IgD-negative memory B cell (primary cell): ENCODE data around the gene SEC22B. TPM values are rescaled to one million over a fixed set of nuclear protein-coding genes. Genes with fewer than 3 reads are reported as not detected.
"Not testable (repeated sequence)": the region's sequence is repeated elsewhere in the genome, so short reads cannot be mapped to it uniquely, and the experiment has no call there.

ENCODE experiments used
- H3K27ac Mint-ChIP-seq, 3 donors: one replicate each; pipeline ENCODE4 v1.8.0; 2020 to 2022; ENCODE audit warnings: mild to moderate bottlenecking in 3 of 3, mixed read lengths in 3 of 3, moderate library complexity in 1 of 3
- H3K27me3 Mint-ChIP-seq: one replicate; pipeline ENCODE4 v1.8.0; 2021; ENCODE audit warnings: mixed read lengths
- H3K36me3 Mint-ChIP-seq: one replicate; pipeline ENCODE4 v1.8.0; 2020; ENCODE audit warnings: mild to moderate bottlenecking, mixed read lengths
- H3K4me1 Mint-ChIP-seq, 3 donors: one replicate each; pipeline ENCODE4 v1.8.0; 2020 to 2022; ENCODE audit warnings: mixed read lengths in 3 of 3, mild to moderate bottlenecking in 1 of 3
- H3K4me3 Mint-ChIP-seq, 4 donors: one replicate each; pipeline ENCODE4 v1.8.0; 2020 to 2022; ENCODE audit warnings: mild to moderate bottlenecking in 4 of 4, mixed read lengths in 4 of 4, moderate library complexity in 3 of 4
- H3K9me3 Mint-ChIP-seq, 3 donors: one replicate each; pipeline ENCODE4 v1.8.0; 2020 to 2021; ENCODE audit warnings: mixed read lengths in 3 of 3, mild to moderate bottlenecking in 1 of 3
- polyA plus RNA-seq: library from polyadenylated mRNA; unstranded; fragments of 300-500 nt; fragmentation: Illumina TruSeq; gene quantifications from one replicate; pipeline ENCODE4 v1.2.3, GENCODE V29; 2021

The SEC22B gene
- polyA plus RNA-seq, 1 donor from 2014 or later = 15.6 TPM

GRCh38 chr1:120132406-120132763 lies 43.9 kb downstream of the SEC22B start:
- H3K9me3 Mint-ChIP-seq, H3K27me3 Mint-ChIP-seq, H3K36me3 Mint-ChIP-seq, H3K4me1 Mint-ChIP-seq, H3K27ac Mint-ChIP-seq: not testable (repeated sequence)
- H3K4me3 Mint-ChIP-seq = peak overlapping the region in 1 of 4 donors; percentile 49

GRCh38 chr1:120131611-120132405 lies 44.5 kb downstream of the SEC22B start:
- not testable (repeated sequence) for H3K9me3 Mint-ChIP-seq, H3K4me1 Mint-ChIP-seq, H3K36me3 Mint-ChIP-seq, H3K27me3 Mint-ChIP-seq, H3K27ac Mint-ChIP-seq
- peak overlapping the region in 1 of 4 donors; percentile 49 for H3K4me3 Mint-ChIP-seq

GRCh38 chr1:120127921-120128320 lies 48.4 kb downstream of the SEC22B start:
- H3K36me3 Mint-ChIP-seq, H3K27ac Mint-ChIP-seq, H3K9me3 Mint-ChIP-seq, H3K27me3 Mint-ChIP-seq, H3K4me3 Mint-ChIP-seq: not testable (repeated sequence)
- peaks cover 9 to 16% (median 13%) of the 10 kb centered on the region in 3 donors for H3K4me1 Mint-ChIP-seq

- H3K4me1 Mint-ChIP-seq = peaks cover 11 to 20% (median 12%) of the 10 kb centered on the region in 3 donors
Measured at GRCh38 chr1:120126216-120126615, 50.1 kb downstream of the SEC22B start.

GRCh38 chr1:120124628-120125027 lies 51.7 kb downstream of the SEC22B start:
- not testable (repeated sequence) for H3K27me3 Mint-ChIP-seq, H3K27ac Mint-ChIP-seq, H3K36me3 Mint-ChIP-seq, H3K9me3 Mint-ChIP-seq
- Mint-ChIP-seq H3K4me1 (peaks cover 11 to 18% (median 12%) of the 10 kb centered on the region in 3 donors), H3K4me3 (peak overlapping the region in 1 of 4 donors; percentile 23)

More at GRCh38 chr1:120126216-120126615, 50.1 kb downstream of the SEC22B start:
- not testable (repeated sequence) for H3K36me3 Mint-ChIP-seq, H3K9me3 Mint-ChIP-seq, H3K27ac Mint-ChIP-seq, H3K27me3 Mint-ChIP-seq, H3K4me3 Mint-ChIP-seq

- H3K27me3 Mint-ChIP-seq, H3K9me3 Mint-ChIP-seq, H3K36me3 Mint-ChIP-seq: not testable (repeated sequence)
- Mint-ChIP-seq H3K27ac (peak overlapping the region; percentile 10 to 85 (median 32)), H3K4me3 (peak overlapping the region in 2 of 4 donors; percentile 23 to 58), H3K4me1 (peaks cover 11 to 15% (median 13%) of the 10 kb centered on the region in 3 donors)
Measured at GRCh38 chr1:120123813-120124510, 52.4 kb downstream of the SEC22B start.

GRCh38 chr1:120122262-120122893 lies 53.9 kb downstream of the SEC22B start:
- Mint-ChIP-seq H3K27ac (peak overlapping the region in 2 of 3 donors; percentile 62 to 75), H3K4me3 (peak overlapping the region in 3 of 4 donors; percentile 44 to 65 (median 57)), H3K4me1 (peaks cover 13 to 18% (median 15%) of the 10 kb centered on the region in 3 donors)
- H3K36me3 Mint-ChIP-seq, H3K27me3 Mint-ChIP-seq, H3K9me3 Mint-ChIP-seq: not testable (repeated sequence)

- H3K36me3 Mint-ChIP-seq, H3K27me3 Mint-ChIP-seq, H3K9me3 Mint-ChIP-seq, H3K27ac Mint-ChIP-seq: not testable (repeated sequence)
- H3K4me1 Mint-ChIP-seq = peaks cover 13 to 18% (median 15%) of the 10 kb centered on the region in 3 donors
- H3K4me3 Mint-ChIP-seq = peak overlapping the region in 1 of 4 donors; percentile 63
Measured at GRCh38 chr1:120121830-120122229, 54.5 kb downstream of the SEC22B start.

- not testable (repeated sequence) for H3K27me3 Mint-ChIP-seq, H3K36me3 Mint-ChIP-seq, H3K4me3 Mint-ChIP-seq, H3K27ac Mint-ChIP-seq, H3K9me3 Mint-ChIP-seq
- H3K4me1 Mint-ChIP-seq = peaks cover 16 to 22% (median 22%) of the 10 kb centered on the region in 3 donors
Measured at GRCh38 chr1:120120525-120120924, 55.8 kb downstream of the SEC22B start.

GRCh38 chr1:120117371-120118177 lies 58.7 kb downstream of the SEC22B start:
- not testable (repeated sequence) for H3K9me3 Mint-ChIP-seq, H3K27me3 Mint-ChIP-seq, H3K36me3 Mint-ChIP-seq
- H3K4me3 Mint-ChIP-seq = peak overlapping the region in 2 of 4 donors; percentile 5 to 58
- H3K4me1 Mint-ChIP-seq = peaks cover 11 to 18% (median 14%) of the 10 kb centered on the region in 3 donors
- H3K27ac Mint-ChIP-seq = peak overlapping the region in 2 of 3 donors; percentile 46 to 48

GRCh38 chr1:120116094-120116493 lies 60.2 kb downstream of the SEC22B start:
- not testable (repeated sequence) for H3K9me3 Mint-ChIP-seq, H3K27me3 Mint-ChIP-seq, H3K36me3 Mint-ChIP-seq, H3K4me3 Mint-ChIP-seq
- H3K4me1 Mint-ChIP-seq = peaks cover 6 to 14% (median 12%) of the 10 kb centered on the region in 3 donors
- peak overlapping the region in 1 of 3 donors; percentile 65 for H3K27ac Mint-ChIP-seq

- H3K9me3 Mint-ChIP-seq, H3K36me3 Mint-ChIP-seq, H3K27me3 Mint-ChIP-seq: not testable (repeated sequence)
- Mint-ChIP-seq H3K4me3 (peak overlapping the region in 2 of 4 donors; percentile 50 to 72), H3K4me1 (peaks cover 12 to 13% (median 13%) of the 10 kb centered on the region in 3 donors), H3K27ac (peak overlapping the region in 1 of 3 donors; percentile 21)
Measured at GRCh38 chr1:120113134-120113533, 63.2 kb downstream of the SEC22B start.

GRCh38 chr1:120112212-120112611 lies 64.1 kb downstream of the SEC22B start:
- H3K36me3 Mint-ChIP-seq, H3K27me3 Mint-ChIP-seq, H3K9me3 Mint-ChIP-seq, H3K27ac Mint-ChIP-seq: not testable (repeated sequence)
- H3K4me1 Mint-ChIP-seq = peaks cover 9 to 13% (median 11%) of the 10 kb centered on the region in 3 donors
- peak overlapping the region in 1 of 4 donors; percentile 65 for H3K4me3 Mint-ChIP-seq

- not testable (repeated sequence) for H3K36me3 Mint-ChIP-seq, H3K9me3 Mint-ChIP-seq, H3K4me3 Mint-ChIP-seq, H3K27ac Mint-ChIP-seq, H3K27me3 Mint-ChIP-seq
- H3K4me1 Mint-ChIP-seq = peaks cover 9 to 13% (median 11%) of the 10 kb centered on the region in 3 donors
Measured at GRCh38 chr1:120111771-120112170, 64.5 kb downstream of the SEC22B start.

GRCh38 chr1:120111008-120111407 lies 65.3 kb downstream of the SEC22B start:
- not testable (repeated sequence) for H3K4me3 Mint-ChIP-seq, H3K27ac Mint-ChIP-seq, H3K9me3 Mint-ChIP-seq, H3K27me3 Mint-ChIP-seq, H3K4me1 Mint-ChIP-seq, H3K36me3 Mint-ChIP-seq
